ENCODE data around the gene TTK. TPM values are rescaled to one million over a fixed set of nuclear protein-coding genes. Genes with fewer than 3 reads are reported as not detected.

Gene TTK
- total RNA-seq, 2 experiments from 2014 or later, result 46.0 to 49.5 TPM

GRCh38 chr6:80077067-80077466 is 72.6 kb downstream of the TTK start:
- no peak for DNase-seq (ENCODE audit: low spot score)
- no peak overlapping the region for H3K27ac ChIP-seq (ENCODE audit: low read depth, low read length, poor library complexity, severe bottlenecking)
- H3K9me2 ChIP-seq (ENCODE audit: insufficient read depth, low read length), result no peaks in the 10 kb centered on the region
- no peaks in the 10 kb centered on the region for H3K9me3 ChIP-seq (ENCODE audit: low read length)
- ChIA-PET CTCF (ENCODE audit: unreplicated experiment) (no interaction called here), POLR2A (interaction anchor here (0.5 kb wide), 1 partner anchor 91 kb away, joined by 4 read pairs; no protein-coding TSS in a partner anchor)
- H3K4me3 ChIP-seq (ENCODE audit: low read depth, low read length, poor library complexity, severe bottlenecking), result no peak overlapping the region
- BruUV-seq (replicated peaks), result no TSS peak
- intact Hi-C loops (cut with micrococcal nuclease; ENCODE audit: unreplicated experiment), result no loop called here
- no peak overlapping the region for H3K4me2 ChIP-seq (ENCODE audit: low read length)
- H3K4me1 ChIP-seq (ENCODE audit: insufficient read depth, low read length, poor library complexity, severe bottlenecking), result no peaks in the 10 kb centered on the region
- no peaks in the 10 kb centered on the region for H3K36me3 ChIP-seq (ENCODE audit: insufficient read depth, low read length)
- H4K20me1 ChIP-seq (ENCODE audit: insufficient read depth, low read length), result no peaks in the 10 kb centered on the region
- no peak overlapping the region for H2AFZ ChIP-seq (ENCODE audit: low read length)
- TF ChIP-seq EZH2phosphoT487 (IDR thresholded peaks at IDR 0.05; ENCODE audit: borderline replicate concordance, low read depth, low read length) (no peak), CTCF (conservative IDR thresholded peaks at IDR 0.05; ENCODE audit: low read length) (no peak)
- H3K79me2 ChIP-seq (ENCODE audit: insufficient read depth, low read depth, low read length), result no peaks in the 10 kb centered on the region

- Histone ChIP-seq H4K20me1 (ENCODE audit: insufficient read depth, low read length) (no peaks in the 10 kb centered on the region), H3K4me2 (ENCODE audit: low read length) (no peak overlapping the region), H3K4me1 (ENCODE audit: insufficient read depth, low read length, poor library complexity, severe bottlenecking) (no peaks in the 10 kb centered on the region), H3K9me3 (ENCODE audit: low read length) (no peaks in the 10 kb centered on the region), H3K4me3 (ENCODE audit: low read depth, low read length, poor library complexity, severe bottlenecking) (no peak overlapping the region), H3K27ac (ENCODE audit: low read depth, low read length, poor library complexity, severe bottlenecking) (no peak overlapping the region), H2AFZ (ENCODE audit: low read length) (no peak overlapping the region), H3K9me2 (ENCODE audit: insufficient read depth, low read length) (no peaks in the 10 kb centered on the region), H3K36me3 (ENCODE audit: insufficient read depth, low read length) (no peaks in the 10 kb centered on the region), H3K79me2 (ENCODE audit: insufficient read depth, low read depth, low read length) (no peaks in the 10 kb centered on the region)
- no TSS peak for BruUV-seq (replicated peaks)
- TF ChIP-seq EZH2phosphoT487 (IDR thresholded peaks at IDR 0.05; ENCODE audit: borderline replicate concordance, low read depth, low read length), result no peak
- TF ChIP-seq CTCF (conservative IDR thresholded peaks at IDR 0.05; ENCODE audit: low read length), result no peak
- intact Hi-C loops (cut with micrococcal nuclease; ENCODE audit: unreplicated experiment), result no loop called here
- CTCF ChIA-PET (ENCODE audit: unreplicated experiment), result no interaction called here
- no peak for DNase-seq (ENCODE audit: low spot score)
- POLR2A ChIA-PET, result interaction anchor here (0.7 to 0.9 kb wide), 2 partner anchors 43 to 311 kb away, joined by 3 read pairs; no protein-coding TSS in a partner anchor
Measured at GRCh38 chr6:80088637-80089036, 84.2 kb downstream of the TTK start.

- Histone ChIP-seq H2AFZ (ENCODE audit: low read length) (no peak overlapping the region), H3K9me2 (ENCODE audit: insufficient read depth, low read length) (no peaks in the 10 kb centered on the region), H3K79me2 (ENCODE audit: insufficient read depth, low read depth, low read length) (no peaks in the 10 kb centered on the region), H3K4me2 (ENCODE audit: low read length) (no peak overlapping the region), H3K9me3 (ENCODE audit: low read length) (no peaks in the 10 kb centered on the region), H3K4me3 (ENCODE audit: low read depth, low read length, poor library complexity, severe bottlenecking) (no peak overlapping the region), H3K36me3 (ENCODE audit: insufficient read depth, low read length) (no peaks in the 10 kb centered on the region), H3K27ac (ENCODE audit: low read depth, low read length, poor library complexity, severe bottlenecking) (no peak overlapping the region), H3K4me1 (ENCODE audit: insufficient read depth, low read length, poor library complexity, severe bottlenecking) (no peaks in the 10 kb centered on the region), H4K20me1 (ENCODE audit: insufficient read depth, low read length) (no peaks in the 10 kb centered on the region)
- TF ChIP-seq CTCF (conservative IDR thresholded peaks at IDR 0.05; ENCODE audit: low read length) (no peak), EZH2phosphoT487 (IDR thresholded peaks at IDR 0.05; ENCODE audit: borderline replicate concordance, low read depth, low read length) (no peak)
- CTCF ChIA-PET (ENCODE audit: unreplicated experiment), result no interaction called here
- POLR2A ChIA-PET, result no interaction called here
- BruUV-seq (replicated peaks), result no TSS peak
- intact Hi-C loops (cut with micrococcal nuclease; ENCODE audit: unreplicated experiment), result no loop called here
- no peak for DNase-seq (ENCODE audit: low spot score)
Measured at GRCh38 chr6:80091506-80091905, 87.1 kb downstream of the TTK start.

Other genes with a start within 250 kb of the TTK start
- not detected in 2 replicates for gene ELOVL4, start 57.1 kb upstream of the TTK start, total RNA-seq (2014; rRNA removed; shearing (Covaris generic))
- gene ELOVL4, start 57.1 kb upstream of the TTK start, total RNA-seq (2022), result not detected in 2 replicates
- 25.0 and 30.3 TPM in 2 replicates for gene BCKDHB, start 102.0 kb downstream of the TTK start, total RNA-seq (2014; rRNA removed; shearing (Covaris generic))
- gene BCKDHB, start 102.0 kb downstream of the TTK start, total RNA-seq (2022), result 25.7 and 31.7 TPM in 2 replicates

All from OCI-LY7 (cell line).